WI38 (cell line): ENCODE measurements around the gene CARD11.
"Not testable (repeated sequence)": the region's sequence is repeated elsewhere in the genome, so short reads cannot be mapped to it uniquely, and the experiment has no call there.

Source experiments
- H3K4me3 ChIP-seq: 2 replicates; pipeline ENCODE4 v1.5.1; 2011; ENCODE audit warnings: low read depth, mild to moderate bottlenecking, control low read depth, low read length
- TF ChIP-seq, protein P1 (sequence below): IDR thresholded peaks from 2 replicates; pipeline ENCODE4 v1.5.1; 2012; ENCODE audit warnings: low read depth, mild to moderate bottlenecking, control low read depth, low read length

CARD11 gene

GRCh38 chr7:2922866-2923265, 120.8 kb downstream of the CARD11 start:
- TF ChIP-seq, protein P1, sequence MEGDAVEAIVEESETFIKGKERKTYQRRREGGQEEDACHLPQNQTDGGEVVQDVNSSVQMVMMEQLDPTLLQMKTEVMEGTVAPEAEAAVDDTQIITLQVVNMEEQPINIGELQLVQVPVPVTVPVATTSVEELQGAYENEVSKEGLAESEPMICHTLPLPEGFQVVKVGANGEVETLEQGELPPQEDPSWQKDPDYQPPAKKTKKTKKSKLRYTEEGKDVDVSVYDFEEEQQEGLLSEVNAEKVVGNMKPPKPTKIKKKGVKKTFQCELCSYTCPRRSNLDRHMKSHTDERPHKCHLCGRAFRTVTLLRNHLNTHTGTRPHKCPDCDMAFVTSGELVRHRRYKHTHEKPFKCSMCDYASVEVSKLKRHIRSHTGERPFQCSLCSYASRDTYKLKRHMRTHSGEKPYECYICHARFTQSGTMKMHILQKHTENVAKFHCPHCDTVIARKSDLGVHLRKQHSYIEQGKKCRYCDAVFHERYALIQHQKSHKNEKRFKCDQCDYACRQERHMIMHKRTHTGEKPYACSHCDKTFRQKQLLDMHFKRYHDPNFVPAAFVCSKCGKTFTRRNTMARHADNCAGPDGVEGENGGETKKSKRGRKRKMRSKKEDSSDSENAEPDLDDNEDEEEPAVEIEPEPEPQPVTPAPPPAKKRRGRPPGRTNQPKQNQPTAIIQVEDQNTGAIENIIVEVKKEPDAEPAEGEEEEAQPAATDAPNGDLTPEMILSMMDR: no peak
- H3K4me3 ChIP-seq: no peak overlapping the region

- TF ChIP-seq, protein P1: no peak
- H3K4me3 ChIP-seq: no peak overlapping the region
These were observed 121.3 kb downstream of the CARD11 start for GRCh38 chr7:2922348-2922691.

GRCh38 chr7:2921653-2922347, 121.9 kb downstream of the CARD11 start:
- TF ChIP-seq, protein P1: peak; percentile 25; the same call in 1 of the 2 replicates

GRCh38 chr7:2920956-2921652, 122.6 kb downstream of the CARD11 start:
- no peak overlapping the region for H3K4me3 ChIP-seq
- TF ChIP-seq, protein P1: no peak

More at GRCh38 chr7:2921653-2922347, 121.9 kb downstream of the CARD11 start:
- no peak overlapping the region for H3K4me3 ChIP-seq

DNA sequence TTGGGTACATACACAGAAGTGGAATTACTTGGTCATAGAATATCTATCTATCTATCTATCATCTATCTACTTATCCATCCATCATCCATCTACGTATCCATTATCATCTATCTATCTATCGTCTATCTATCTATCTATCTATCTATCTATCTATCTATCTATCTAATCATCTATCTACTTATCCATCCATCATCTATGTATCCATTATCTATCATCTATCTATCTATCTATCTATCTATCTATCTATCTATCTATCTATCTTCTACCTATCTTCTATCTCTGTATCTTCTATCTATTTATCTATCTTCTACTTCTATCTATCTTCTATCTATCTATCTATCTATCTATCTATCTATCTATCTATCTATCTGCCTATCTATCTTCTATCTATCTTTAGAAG, 123.2 kb downstream of the CARD11 start:
- not testable (repeated sequence) for H3K4me3 ChIP-seq

DNA sequence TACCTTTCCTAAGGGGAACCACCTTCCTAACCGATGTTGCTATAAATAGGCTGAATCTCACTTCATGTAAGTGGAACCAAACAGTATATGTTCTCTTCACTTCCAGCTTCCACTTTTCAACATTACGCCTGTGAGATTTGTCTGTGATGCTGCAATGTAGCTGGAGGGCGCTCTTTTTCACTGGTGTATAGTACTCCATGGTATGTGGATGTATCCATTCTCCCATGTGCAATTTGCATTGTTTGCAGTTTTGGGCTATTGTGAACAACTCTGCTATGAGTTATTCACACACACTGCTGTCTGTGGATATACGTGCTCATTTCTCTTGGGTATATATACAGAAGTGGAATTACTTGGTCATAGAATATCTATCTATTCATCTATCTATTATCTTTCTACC, 123.6 kb downstream of the CARD11 start:
- no peak overlapping the region for H3K4me3 ChIP-seq

DNA sequence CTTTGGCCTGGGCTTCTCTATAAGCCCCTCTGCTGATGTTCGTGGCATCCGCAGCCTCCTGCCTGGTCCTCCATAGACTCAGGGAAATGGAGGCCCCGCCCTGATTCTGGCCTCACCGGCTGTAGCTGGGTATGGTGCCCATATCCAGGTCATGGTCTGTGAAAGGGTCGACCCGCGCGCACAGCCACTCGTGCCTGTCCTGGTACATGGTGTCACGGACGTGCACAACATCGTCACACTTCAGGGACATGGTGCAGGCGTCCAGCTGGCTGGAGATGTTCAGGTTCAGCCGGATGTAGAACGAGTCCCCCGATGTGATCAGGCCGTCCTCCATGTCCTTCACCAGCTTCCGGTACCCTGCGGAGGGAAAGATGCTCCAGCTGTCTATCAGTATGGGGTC, 124.4 kb downstream of the CARD11 start:
- TF ChIP-seq, protein P1: no peak
- H3K4me3 ChIP-seq: no peak overlapping the region

More for the DNA sequence above, 123.6 kb downstream of the CARD11 start:
- TF ChIP-seq, protein P1: no peak
